Right ventricle myocardium superior (tissue), 1 donor: ENCODE data around the gene MAP7D1. TPM values are rescaled to one million over a fixed set of nuclear protein-coding genes. Genes with fewer than 3 reads are reported as not detected.
"Not testable (repeated sequence)": the region's sequence is repeated elsewhere in the genome, so short reads cannot be mapped to it uniquely, and the experiment has no call there.

Experiments used
- ATAC-seq: fragments of 200-7000 bp; cut with Tn5 transposase; one replicate; pipeline ENCODE4 v1.9.1; 2020; ENCODE audit warnings: mild to moderate bottlenecking; ENCODE audit not compliant: poor library complexity
- DNase-seq: peaks from one replicate; pipeline ENCODE4 v3.0.0-alpha.2; 2020
- intact Hi-C: fragments of 100-400 bp; cut with DNase I; formaldehyde crosslinking; loops from one replicate; pipeline ENCODE4 v1.11.2; 2022
- total RNA-seq: library from RNA; stranded (reverse); fragmentation: NEBNext Ultra II Directional; extraction: Animal tissue kit (Norgen Biotek cat#: 25700); gene quantifications from one replicate; pipeline ENCODE4 v1.2.1, GENCODE V29; 2021
- donor health status: DM: no; HTN: yes; CAD: no; lungs with severe emphysema.

MAP7D1 gene
- total RNA-seq, 1 donor from 2014 or later = 390 TPM

GRCh38 chr1:36208978-36209703 is 53.2 kb downstream of the MAP7D1 start:
- ATAC-seq (no peak), DNase-seq (no peak)
- intact Hi-C loops = no loop called here

GRCh38 chr1:36211307-36211706 is 55.3 kb downstream of the MAP7D1 start:
- intact Hi-C loops = no loop called here

GRCh38 chr1:36211841-36212240 is 55.9 kb downstream of the MAP7D1 start:
- DNase-seq = no peak
- intact Hi-C loops = no loop called here

More at GRCh38 chr1:36211307-36211706, 55.3 kb downstream of the MAP7D1 start:
- ATAC-seq (no peak), DNase-seq (no peak)

GRCh38 chr1:36212782-36213181 is 56.8 kb downstream of the MAP7D1 start:
- no peak for ATAC-seq
- intact Hi-C loops = no loop called here

More at GRCh38 chr1:36211841-36212240, 55.9 kb downstream of the MAP7D1 start:
- no peak for ATAC-seq

GRCh38 chr1:36217670-36218069 is 61.7 kb downstream of the MAP7D1 start:
- no peak for DNase-seq
- ATAC-seq = peak; percentile 75
- intact Hi-C loops = no loop called here

More at GRCh38 chr1:36212782-36213181, 56.8 kb downstream of the MAP7D1 start:
- no peak for DNase-seq

GRCh38 chr1:36221901-36222300 is 65.9 kb downstream of the MAP7D1 start:
- intact Hi-C loops = loop anchor here (5.0 to 10.0 kb wide), 2 partner anchors 60 to 67 kb away; partner anchors contain the start of gene MAP7D1
- not testable (repeated sequence) for ATAC-seq, DNase-seq

- no peak for DNase-seq
- no peak for ATAC-seq
- intact Hi-C loops = loop anchor here (5.0 to 10.0 kb wide), 2 partner anchors 60 to 68 kb away; partner anchors contain the start of gene MAP7D1
These were observed 66.8 kb downstream of the MAP7D1 start for GRCh38 chr1:36222481-36223380.

- ATAC-seq = peak; percentile 27
- intact Hi-C loops = loop anchor here (5.0 to 10.0 kb wide), 2 partner anchors 59 to 69 kb away; partner anchors contain the start of gene MAP7D1
- no peak for DNase-seq
These were observed 67.5 kb downstream of the MAP7D1 start for GRCh38 chr1:36223381-36223995.

GRCh38 chr1:36223996-36224536 is 68.1 kb downstream of the MAP7D1 start, which contains the start of gene THRAP3:
Gene THRAP3 (plus strand): TSS chr1:36224443. CDS start chr1:36282564, 58,121 bp downstream.
- intact Hi-C loops = loop anchor here (5.0 to 10.0 kb wide), 2 partner anchors 58 to 69 kb away; partner anchors contain the start of gene MAP7D1
- DNase-seq (peak; percentile 100), ATAC-seq (peak; percentile 96)

GRCh38 chr1:36224537-36225282 is 68.8 kb downstream of the MAP7D1 start:
- ATAC-seq (peak; percentile 75), DNase-seq (peak; percentile 89)
- intact Hi-C loops = loop anchor here (5.0 to 10.0 kb wide), 2 partner anchors 58 to 70 kb away; partner anchors contain the start of gene MAP7D1

- intact Hi-C loops = loop anchor here (10.0 kb wide), 1 partner anchor 71 kb away; the partner anchor contains the start of gene MAP7D1
- DNase-seq = no peak
- ATAC-seq = no peak
These were observed 69.4 kb downstream of the MAP7D1 start for GRCh38 chr1:36225283-36225899.

- DNase-seq, intact Hi-C loops, ATAC-seq: not testable (repeated sequence)
These were observed 74.3 kb downstream of the MAP7D1 start for GRCh38 chr1:36230279-36230678.

Other genes starting within 250 kb of the MAP7D1 start
- gene AGO3, start 225.1 kb upstream of the MAP7D1 start, total RNA-seq = 12.7 TPM
- gene TEKT2, start 72.1 kb upstream of the MAP7D1 start, total RNA-seq = not detected
- gene ADPRS, start 67.3 kb upstream of the MAP7D1 start, total RNA-seq = 19.1 TPM
- gene COL8A2, start 30.9 kb upstream of the MAP7D1 start, total RNA-seq = 1.4 TPM
- 59.6 TPM for gene TRAPPC3, start 6.7 kb upstream of the MAP7D1 start, total RNA-seq
- gene THRAP3, start 68.3 kb downstream of the MAP7D1 start, total RNA-seq = 57.6 TPM
- 1.3 TPM for gene SH3D21, start 150.2 kb downstream of the MAP7D1 start, total RNA-seq
- 10.8 TPM for gene EVA1B, start 167.5 kb downstream of the MAP7D1 start, total RNA-seq
- 73.5 TPM for gene STK40, start 229.8 kb downstream of the MAP7D1 start, total RNA-seq
- 57.0 TPM for gene LSM10, start 241.7 kb downstream of the MAP7D1 start, total RNA-seq